H1 (cell line): ENCODE data around the gene KIF26A. TPM values are rescaled to one million over a fixed set of nuclear protein-coding genes. Genes with fewer than 3 reads are reported as not detected.

Experiments
- CTCF ChIA-PET: fragments of 300-600 bp; sonication (Branson Sonifier 250); formaldehyde crosslinking; loops from one replicate; lab custom pipeline; 2021; ENCODE audit not compliant: partially characterized antibody; lab: Charles Lee
- POLR2A ChIA-PET: fragments of 300-600 bp; sonication (Branson Sonifier 250); formaldehyde crosslinking; loops from one replicate; lab custom pipeline; 2021; ENCODE audit warnings: inconsistent platforms; ENCODE audit not compliant: partially characterized antibody; lab: Charles Lee
- DNase-seq, 2 experiments: peaks; one replicate each; pipeline versions ENCODE4 v3.0.0 to v3.0.0-alpha.2; 2010 to 2022; ENCODE audit warnings: low spot score in 2 of 2, low read depth in 1 of 2, mixed read lengths in 1 of 2
- FAIRE-seq: peaks from 2 replicates; lab custom pipeline; 2011; peaks lifted over from hg19 to GRCh38; lab: Jason Lieb, UNC
- H2AFZ ChIP-seq: 2 replicates; pipeline ENCODE4 v1.8.1; 2012; ENCODE audit warnings: low read length, inconsistent platforms
- H2AK5ac ChIP-seq: 2 replicates; pipeline ENCODE4 v1.6.1; 2013; ENCODE audit warnings: low read depth, low read length
- H2BK120ac ChIP-seq: replicated peaks from 2 replicates; pipeline ENCODE3; 2013; ENCODE audit warnings: low read depth, low read length, inconsistent platforms
- H2BK12ac ChIP-seq: 2 replicates; pipeline ENCODE4 v1.6.1; 2013; ENCODE audit warnings: low read depth, low read length
- H2BK15ac ChIP-seq: 2 replicates; pipeline ENCODE4 v1.6.1; 2013; ENCODE audit warnings: low read length
- H2BK20ac ChIP-seq: 2 replicates; pipeline ENCODE4 v1.6.1; 2013; ENCODE audit warnings: low read length
- H2BK5ac ChIP-seq: 2 replicates; pipeline ENCODE4 v1.6.1; 2013; ENCODE audit warnings: low read depth, low read length
- H3K14ac ChIP-seq: 2 replicates; pipeline ENCODE4 v1.6.1; 2013; ENCODE audit warnings: inconsistent platforms; ENCODE audit not compliant: insufficient read length
- H3K18ac ChIP-seq: 2 replicates; pipeline ENCODE4 v1.6.1; 2013; ENCODE audit warnings: low read length; ENCODE audit errors: extremely low read depth
- H3K23ac ChIP-seq: 2 replicates; pipeline ENCODE4 v1.6.1; 2013; ENCODE audit warnings: inconsistent platforms; ENCODE audit not compliant: insufficient read length
- H3K23me2 ChIP-seq: 2 replicates; pipeline ENCODE4 v1.6.1; 2013; ENCODE audit warnings: low read depth, low read length
- H3K27ac ChIP-seq: 2 replicates; pipeline ENCODE4 v1.6.1; 2011; ENCODE audit warnings: low read depth, low read length, inconsistent platforms
- H3K27me3 ChIP-seq, 4 experiments: replicated peaks in 1 of 4; 1 replicate in 1 of 4; 2 replicates in 3 of 4; pipeline versions ENCODE4 v1.6.1 to v1.8.1; 2011 to 2013; ENCODE audit warnings: low read length in 3 of 4, mild to moderate bottlenecking in 3 of 4, inconsistent platforms in 2 of 4, mixed read lengths in 2 of 4, moderate library complexity in 1 of 4; ENCODE audit not compliant: control insufficient read depth in 3 of 4, insufficient read depth in 3 of 4; ENCODE audit errors: extremely low read depth in 1 of 4
- H3K36me3 ChIP-seq, 4 experiments: 2 replicates each; pipeline versions ENCODE4 v1.6.1 to v1.8.1; 2011 to 2013; ENCODE audit warnings: mild to moderate bottlenecking in 4 of 4, low read length in 3 of 4, moderate library complexity in 2 of 4, control low read depth in 1 of 4, inconsistent platforms in 1 of 4; ENCODE audit not compliant: insufficient read depth in 4 of 4, control insufficient read depth in 2 of 4
- H3K4ac ChIP-seq: replicated peaks from 2 replicates; pipeline ENCODE3; 2013; ENCODE audit warnings: low read length, low read depth, mixed read lengths, inconsistent platforms; ENCODE audit not compliant: insufficient read length
- H3K4me1 ChIP-seq, 4 experiments: replicated peaks in 1 of 4; 1 replicate in 1 of 4; 2 replicates in 3 of 4; pipeline versions ENCODE4 v1.6.1 to v1.8.1; 2011 to 2013; ENCODE audit warnings: low read length in 3 of 4, inconsistent platforms in 2 of 4, mixed read lengths in 1 of 4; ENCODE audit not compliant: insufficient read depth in 4 of 4, control insufficient read depth in 3 of 4
- H3K4me2 ChIP-seq, 2 experiments: 2 replicates each; pipeline versions ENCODE4 v1.6.1 to v1.8.1; 2011 to 2013; ENCODE audit warnings: low read depth in 2 of 2, low read length in 2 of 2, control low read depth in 1 of 2, inconsistent platforms in 1 of 2, mild to moderate bottlenecking in 1 of 2; ENCODE audit not compliant: insufficient read depth in 1 of 2
- H3K4me3 ChIP-seq, 4 experiments: fragments of 200-600, 300-600 bp in 1 of 4; sonication (generic), shearing (Covaris generic), sonication (Bioruptor Twin) in 1 of 4; 2 replicates each; pipeline versions ENCODE4 v1.5.1 to v1.8.1; 2011 to 2016; ENCODE audit warnings: low read length in 4 of 4, low read depth in 3 of 4, control low read depth in 2 of 4, inconsistent platforms in 2 of 4, mild to moderate bottlenecking in 2 of 4, mixed read lengths in 1 of 4, moderate library complexity in 1 of 4; ENCODE audit not compliant: insufficient read depth in 2 of 4; ENCODE audit errors: extremely low read depth in 1 of 4
- H3K56ac ChIP-seq: replicated peaks from 2 replicates; pipeline ENCODE3; 2013; ENCODE audit warnings: low read depth, mild to moderate bottlenecking, mixed read lengths, low read length, inconsistent platforms; ENCODE audit not compliant: insufficient read length
- H3K79me1 ChIP-seq: 2 replicates; pipeline ENCODE4 v1.6.1; 2013; ENCODE audit warnings: low read depth, low read length, control low read depth
- H3K79me2 ChIP-seq, 2 experiments: 2 replicates each; pipeline versions ENCODE4 v1.6.1 to v1.8.1; 2012 to 2013; ENCODE audit warnings: low read length in 2 of 2, mild to moderate bottlenecking in 2 of 2, inconsistent platforms in 1 of 2; ENCODE audit not compliant: insufficient read depth in 2 of 2, control insufficient read depth in 1 of 2
- H3K9ac ChIP-seq, 4 experiments: replicated peaks in 1 of 4; 1 replicate in 1 of 4; 2 replicates in 3 of 4; pipeline versions ENCODE4 v1.6.1 to v1.8.1; 2011 to 2013; ENCODE audit warnings: low read depth in 3 of 4, low read length in 3 of 4, control low read depth in 2 of 4, mild to moderate bottlenecking in 2 of 4, moderate library complexity in 2 of 4, inconsistent platforms in 1 of 4; ENCODE audit errors: extremely low read depth in 1 of 4
- H3K9me3 ChIP-seq, 2 experiments: 2 replicates each; pipeline versions ENCODE4 v1.6.1 to v1.8.1; 2012 to 2013; ENCODE audit warnings: mild to moderate bottlenecking in 2 of 2, moderate library complexity in 2 of 2, control low read depth in 1 of 2, inconsistent platforms in 1 of 2, low read depth in 1 of 2, low read length in 1 of 2, mixed read lengths in 1 of 2; ENCODE audit not compliant: insufficient read depth in 2 of 2
- H4K20me1 ChIP-seq, 2 experiments: replicated peaks in 1 of 2; 2 replicates each; pipeline versions ENCODE3 to v1.8.1; 2011 to 2013; ENCODE audit warnings: inconsistent platforms in 2 of 2, low read length in 2 of 2, mild to moderate bottlenecking in 1 of 2; ENCODE audit not compliant: insufficient read depth in 2 of 2, control insufficient read depth in 1 of 2
- H4K5ac ChIP-seq: 2 replicates; pipeline ENCODE4 v1.6.1; 2013; ENCODE audit warnings: low read length, low read depth, mixed read lengths, inconsistent platforms; ENCODE audit not compliant: insufficient read length
- H4K8ac ChIP-seq: 2 replicates; pipeline ENCODE4 v1.8.0; 2013; ENCODE audit warnings: mild to moderate bottlenecking, moderate library complexity, low read length, inconsistent platforms; ENCODE audit not compliant: insufficient read depth; ENCODE audit errors: extremely low read depth
- H4K91ac ChIP-seq: replicated peaks from 2 replicates; pipeline ENCODE3; 2013; ENCODE audit warnings: low read length, mixed read lengths, inconsistent platforms; ENCODE audit not compliant: insufficient read length
- BCL11A ChIP-seq, 2 experiments: IDR thresholded peaks; one replicate each; pipeline ENCODE4 v1.6.1; 2011; ENCODE audit warnings: low read depth in 2 of 2, low read length in 2 of 2, mild to moderate bottlenecking in 2 of 2
- CBX5 ChIP-seq: fragments of 300-800, 300-1000 bp; sonication (generic); IDR thresholded peaks from 2 replicates; pipeline ENCODE4 v1.7.1; 2016; ENCODE audit warnings: antibody characterized with exemption, low read length, low read depth
- CEBPB ChIP-seq: IDR thresholded peaks from 2 replicates; pipeline ENCODE4 v1.6.1; 2012; ENCODE audit warnings: low read depth, low read length
- CHD1 ChIP-seq: IDR thresholded peaks from 2 replicates; pipeline ENCODE4 v1.6.1; 2012; ENCODE audit warnings: low read depth, low read length, improper control_type of control experiment
- JUND ChIP-seq: IDR thresholded peaks from 2 replicates; pipeline ENCODE4 v1.6.1; 2011; ENCODE audit warnings: mild to moderate bottlenecking, improper control_type of control experiment, low read length
- KDM1A ChIP-seq: fragments of 200-600, 300-600 bp; sonication (generic); IDR thresholded peaks from 2 replicates; pipeline ENCODE4 v1.7.1; 2016; ENCODE audit warnings: mild to moderate bottlenecking, low read length, borderline replicate concordance
- NANOG ChIP-seq: IDR thresholded peaks from 2 replicates; pipeline ENCODE4 v1.6.1; 2011; ENCODE audit warnings: low read length, low read depth, mild to moderate bottlenecking, inconsistent platforms; ENCODE audit not compliant: insufficient read depth, poor library complexity, severe bottlenecking
- RXRA ChIP-seq: IDR thresholded peaks from 2 replicates; pipeline ENCODE4 v1.6.1; 2011; ENCODE audit warnings: low read depth, mild to moderate bottlenecking, low read length, moderate library complexity; ENCODE audit not compliant: insufficient read depth
- SIRT6 ChIP-seq: IDR thresholded peaks from one replicate; pipeline ENCODE4 v1.7.1; 2012; ENCODE audit warnings: low read length, inconsistent platforms
- TAF1 ChIP-seq: IDR thresholded peaks from 2 replicates; pipeline ENCODE4 v1.6.1; 2011; ENCODE audit warnings: mild to moderate bottlenecking, low read depth, low read length
- YY1 ChIP-seq: IDR thresholded peaks from 2 replicates; pipeline ENCODE4 v1.6.1; 2011; ENCODE audit warnings: low read depth, mild to moderate bottlenecking, low read length
- ZNF274 ChIP-seq: IDR thresholded peaks from 2 replicates; pipeline ENCODE4 v1.7.0; 2012; ENCODE audit warnings: low read length, borderline replicate concordance; ENCODE audit errors: extremely low read depth
- WGBS, 2 experiments: shearing (Covaris generic) in 1 of 2; methylation state at CpG; one replicate each; pipeline versions ENCODE4 v1.1.6 to v1.1.7; 2013 to 2015; ENCODE audit warnings: low lambda C conversion rate in 2 of 2, mixed read lengths in 2 of 2, inconsistent platforms in 1 of 2, low coverage in 1 of 2, missing lambda C conversion rate in 1 of 2; ENCODE audit not compliant: insufficient replicate concordance in 2 of 2, insufficient coverage in 1 of 2, insufficient read length in 1 of 2; ENCODE audit errors: extremely low coverage in 1 of 2, missing lambda C conversion rate in 1 of 2; 5-methylcytosine and 5-hydroxymethylcytosine counted together
- polyA plus RNA-seq, 7 experiments: library from polyadenylated mRNA; depleted of rRNA in 3 of 7; stranded (reverse) in 5 of 7; unstranded in 2 of 7; fragments of >200 nt in 5 of 7; fragments of 200-250 nt in 2 of 7; gene quantifications; 1 replicate in 5 of 7; 2 replicates in 1 of 7; 4 replicates in 1 of 7; pipeline versions ENCODE4 v1.2.1 to v1.2.3, GENCODE V29; 2011 to 2013; ENCODE audit warnings: missing spikeins in 2 of 7, mixed read lengths in 2 of 7
- total RNA-seq: library from RNA; stranded (reverse); fragmentation: NEBNext Ultra II Directional; extraction: Animal tissue kit (Norgen Biotek cat#: 25700); gene quantifications from 2 replicates; pipeline ENCODE4 v1.2.1, GENCODE V29; 2021
- TF ChIP-seq, protein P1 (sequence below): IDR thresholded peaks from 2 replicates; pipeline ENCODE4 v1.6.1; 2012; ENCODE audit warnings: inconsistent platforms

KIF26A gene
- total and polyA plus RNA-seq, 2 of the 8 experiments (the other 6 are each of a cell fraction or from before 2014, with no cell fraction given) = 11.5 to 41.6 TPM

DNA sequence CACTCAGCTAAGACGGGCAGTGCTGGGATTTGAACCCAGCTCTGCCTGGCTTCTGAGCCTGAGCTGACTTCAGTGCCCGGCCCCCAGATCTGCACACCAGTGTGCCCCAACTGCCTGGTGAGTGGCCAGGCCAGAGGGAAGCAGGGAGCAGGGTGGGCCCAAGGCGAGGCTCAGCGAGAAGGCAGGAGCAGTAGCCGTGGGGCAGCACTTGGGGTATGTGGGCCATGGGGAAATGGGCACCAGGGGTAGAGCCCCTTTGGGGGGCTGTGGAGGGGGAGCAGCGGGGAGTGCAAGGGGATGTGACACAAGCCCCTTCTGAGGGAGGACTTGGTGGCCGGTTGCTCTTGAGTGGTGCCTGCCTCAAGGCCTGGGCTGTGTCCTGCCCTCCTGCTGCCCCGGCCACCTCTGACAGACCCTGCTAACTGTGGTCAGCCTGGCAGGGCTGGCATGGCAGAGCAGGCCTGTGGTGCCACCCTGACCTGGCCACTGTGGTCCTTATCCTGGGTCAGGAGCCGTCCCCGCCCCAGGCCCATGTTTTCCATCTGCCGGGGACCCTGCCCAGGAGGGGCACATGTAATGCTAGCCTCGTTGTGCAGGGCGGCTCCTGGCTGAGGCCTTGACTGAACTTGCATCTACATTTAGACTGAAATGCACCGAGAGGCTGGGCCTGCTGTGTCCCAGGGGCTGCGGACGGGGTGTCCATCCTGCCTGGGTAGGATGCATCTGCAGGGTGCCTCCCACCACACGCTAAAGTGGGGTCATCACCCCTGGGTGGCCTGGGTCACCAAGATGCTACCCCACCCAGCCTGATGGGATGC is 90.5 kb downstream of the KIF26A start:
- Histone ChIP-seq H4K20me1 (peaks cover 0 to 8% of the 10 kb centered on the region in 2 experiments), H3K4me1 (peaks cover 0 to 5% (median 2%) of the 10 kb centered on the region in 4 experiments; a peak in 2 of 7 replicates), H3K4me3 (no peak overlapping the region), H3K9me3 (peaks cover 10 to 14% of the 10 kb centered on the region in 2 experiments), H4K91ac (no peak overlapping the region), H3K27ac (no peak overlapping the region), H2AK5ac (no peak overlapping the region), H3K79me2 (no peaks in the 10 kb centered on the region), H3K18ac (no peak overlapping the region), H3K4me2 (no peak overlapping the region), H2BK5ac (no peak overlapping the region), H2BK120ac (no peak overlapping the region), H2AFZ (no peak overlapping the region), H3K14ac (no peak overlapping the region), H3K36me3 (no peaks in the 10 kb centered on the region; a peak in 1 of 8 replicates), H2BK12ac (no peak overlapping the region), H4K8ac (no peak overlapping the region), H2BK15ac (no peak overlapping the region), H3K23me2 (peaks cover 9% of the 10 kb centered on the region; the same call in 1 of the 2 replicates), H2BK20ac (no peak overlapping the region), H4K5ac (no peak overlapping the region), H3K27me3 (no peaks in the 10 kb centered on the region), H3K9ac (no peak overlapping the region), H3K79me1 (no peaks in the 10 kb centered on the region), H3K4ac (no peak overlapping the region), H3K23ac (no peak overlapping the region), H3K56ac (no peak overlapping the region)
- CTCF ChIA-PET = interaction anchor here (1.0 kb wide), 1 partner anchor 9 kb away, joined by 3 read pairs; no protein-coding TSS in a partner anchor
- WGBS, 2 experiments = 81% methylated on average over 13 of the region's 17 CpGs; no CpG with 5 or more reads in 1 of the 2 experiments
- FAIRE-seq (no peak), DNase-seq (no peak)
- POLR2A ChIA-PET = no interaction called here
- no peak for TF ChIP-seq YY1
- TF ChIP-seq BCL11A (IDR thresholded peaks at IDR 0.05; ENCODE audit: low read depth in 2 of 2, low read length in 2 of 2) = no peak
- no peak for TF ChIP-seq CBX5
- TF ChIP-seq NANOG = no peak
- TF ChIP-seq RXRA = no peak
- TF ChIP-seq JUND = no peak
- no peak for TF ChIP-seq CHD1
- TF ChIP-seq, protein P1, sequence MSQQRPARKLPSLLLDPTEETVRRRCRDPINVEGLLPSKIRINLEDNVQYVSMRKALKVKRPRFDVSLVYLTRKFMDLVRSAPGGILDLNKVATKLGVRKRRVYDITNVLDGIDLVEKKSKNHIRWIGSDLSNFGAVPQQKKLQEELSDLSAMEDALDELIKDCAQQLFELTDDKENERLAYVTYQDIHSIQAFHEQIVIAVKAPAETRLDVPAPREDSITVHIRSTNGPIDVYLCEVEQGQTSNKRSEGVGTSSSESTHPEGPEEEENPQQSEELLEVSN = no peak
- TF ChIP-seq TAF1 = no peak
- TF ChIP-seq SIRT6 = no peak
- TF ChIP-seq CEBPB = no peak
- TF ChIP-seq ZNF274 = no peak
- no peak for TF ChIP-seq KDM1A
